ENCODE measurements around the gene EXT2. TPM values are rescaled to one million over a fixed set of nuclear protein-coding genes. Genes with fewer than 3 reads are reported as not detected.

EXT2 gene
- total RNA-seq, 2 donors from 2014 or later, result 16.9 to 28.9 TPM

DNA sequence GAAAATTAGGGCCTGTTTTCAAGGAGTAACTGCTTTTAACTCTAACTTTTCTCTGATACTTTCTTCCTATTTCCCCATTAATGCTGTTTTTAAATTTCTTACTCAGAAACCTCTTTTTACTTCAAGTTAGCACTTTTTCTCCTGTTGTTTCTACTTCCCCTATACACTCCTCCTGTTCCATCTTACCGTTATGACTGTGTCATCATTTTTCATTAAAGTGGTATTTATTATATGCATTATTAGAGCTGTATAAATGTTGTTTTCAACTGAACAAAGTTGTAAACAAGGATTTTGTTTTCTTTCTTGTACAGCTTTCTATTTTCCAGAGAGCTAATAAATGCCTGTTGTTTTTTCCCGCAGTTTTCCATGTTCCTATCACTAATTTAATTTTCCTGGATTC lies 84.6 kb downstream of the EXT2 start:
- H3K9me3 Mint-ChIP-seq, result no peaks in the 10 kb centered on the region
- H3K4me3 Mint-ChIP-seq, result no peak overlapping the region
- H3K27me3 Mint-ChIP-seq, result no peaks in the 10 kb centered on the region
- H3K4me1 Mint-ChIP-seq, result no peaks in the 10 kb centered on the region
- no peak for ATAC-seq (replicated peaks)
- peaks cover 22% of the 10 kb centered on the region for H3K36me3 Mint-ChIP-seq (ENCODE audit: low read depth)
- H3K27ac Mint-ChIP-seq, result no peak overlapping the region

DNA sequence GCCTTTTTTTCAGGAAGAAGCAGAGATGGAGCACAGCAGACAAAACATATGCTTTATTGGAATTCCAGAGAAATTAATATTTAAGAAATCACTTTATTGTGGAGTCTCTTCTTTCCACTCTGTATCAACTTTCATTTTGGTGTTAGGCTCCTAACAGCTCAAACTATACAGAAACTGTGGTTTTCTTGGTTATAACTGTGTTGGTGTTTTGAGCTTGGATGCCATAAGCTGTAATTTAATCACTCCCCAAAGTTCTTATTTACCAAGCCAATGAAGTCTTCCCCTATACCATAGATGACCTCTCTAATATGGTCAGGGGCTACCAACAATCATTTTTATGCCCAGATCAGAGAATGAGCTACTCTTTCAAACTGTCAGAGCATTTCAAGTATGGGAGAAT lies 90.0 kb downstream of the EXT2 start:
- H3K4me1 Mint-ChIP-seq, result peaks cover 8% of the 10 kb centered on the region

DNA sequence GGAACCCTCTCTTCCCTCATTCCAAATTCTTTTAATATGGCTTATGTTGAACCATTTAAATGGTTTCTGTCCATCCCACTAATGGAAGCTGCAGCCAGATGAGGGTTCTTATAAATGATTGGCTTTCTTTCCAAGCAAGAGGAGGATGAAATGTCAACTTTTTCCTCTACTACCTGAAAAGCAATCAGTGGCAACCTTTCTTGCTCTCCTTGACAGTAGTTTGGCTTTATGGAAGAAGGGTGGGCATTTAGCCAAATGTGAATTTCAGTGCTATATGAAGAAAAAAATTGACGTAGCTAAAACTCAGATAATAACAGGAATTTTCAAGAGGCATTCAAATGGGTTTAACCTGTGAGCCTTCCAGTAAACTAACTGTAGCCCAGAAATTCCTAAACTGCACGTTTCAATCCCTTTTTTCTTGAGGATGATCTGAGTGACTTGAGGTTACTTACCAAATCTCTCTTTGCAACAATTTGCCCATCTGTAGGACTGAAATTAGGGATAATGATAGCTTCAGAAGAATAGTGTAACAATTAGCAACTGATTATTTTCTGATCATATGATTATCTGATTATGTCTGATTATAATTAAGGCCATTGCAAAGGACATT lies 90.9 kb downstream of the EXT2 start:
- Mint-ChIP-seq H3K9me3 (peaks cover 9% of the 10 kb centered on the region), H3K27ac (no peak overlapping the region), H3K4me1 (peaks cover 8% of the 10 kb centered on the region), H3K36me3 (ENCODE audit: low read depth) (peaks cover 47% of the 10 kb centered on the region), H3K4me3 (no peak overlapping the region), H3K27me3 (no peaks in the 10 kb centered on the region)
- ATAC-seq (replicated peaks), result no peak

More for the DNA sequence above, 90.0 kb downstream of the EXT2 start:
- peaks cover 54% of the 10 kb centered on the region for H3K36me3 Mint-ChIP-seq (ENCODE audit: low read depth)
- peaks cover 9% of the 10 kb centered on the region for H3K9me3 Mint-ChIP-seq
- H3K27ac Mint-ChIP-seq, result no peak overlapping the region
- H3K4me3 Mint-ChIP-seq, result no peak overlapping the region
- ATAC-seq (replicated peaks), result no peak
- H3K27me3 Mint-ChIP-seq, result no peaks in the 10 kb centered on the region

DNA sequence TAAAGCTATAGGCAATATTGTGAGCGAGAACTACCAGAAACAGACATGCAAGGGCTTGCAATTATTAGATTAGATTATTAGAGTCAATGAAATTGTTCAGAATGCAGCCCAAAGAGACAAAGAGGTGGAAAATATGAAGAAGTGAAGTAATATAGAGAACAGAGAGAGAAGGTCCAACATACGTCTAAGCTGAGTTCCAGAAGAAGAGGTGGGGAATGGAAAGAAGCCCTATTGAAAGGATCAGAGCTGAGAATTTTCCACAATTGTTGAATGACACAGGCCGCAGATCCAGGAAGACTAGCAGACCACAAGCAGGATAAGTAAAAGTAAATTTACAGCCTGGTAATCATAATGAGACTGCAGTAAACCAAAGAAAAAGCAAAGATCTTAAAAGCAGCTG lies 93.2 kb downstream of the EXT2 start:
- peaks cover 21% of the 10 kb centered on the region for H3K4me1 Mint-ChIP-seq
- ATAC-seq (replicated peaks), result no peak
- H3K27ac Mint-ChIP-seq, result no peak overlapping the region
- no peaks in the 10 kb centered on the region for H3K27me3 Mint-ChIP-seq
- no peak overlapping the region for H3K4me3 Mint-ChIP-seq
- peaks cover 49% of the 10 kb centered on the region for H3K36me3 Mint-ChIP-seq (ENCODE audit: low read depth)
- H3K9me3 Mint-ChIP-seq, result peaks cover 9% of the 10 kb centered on the region

DNA sequence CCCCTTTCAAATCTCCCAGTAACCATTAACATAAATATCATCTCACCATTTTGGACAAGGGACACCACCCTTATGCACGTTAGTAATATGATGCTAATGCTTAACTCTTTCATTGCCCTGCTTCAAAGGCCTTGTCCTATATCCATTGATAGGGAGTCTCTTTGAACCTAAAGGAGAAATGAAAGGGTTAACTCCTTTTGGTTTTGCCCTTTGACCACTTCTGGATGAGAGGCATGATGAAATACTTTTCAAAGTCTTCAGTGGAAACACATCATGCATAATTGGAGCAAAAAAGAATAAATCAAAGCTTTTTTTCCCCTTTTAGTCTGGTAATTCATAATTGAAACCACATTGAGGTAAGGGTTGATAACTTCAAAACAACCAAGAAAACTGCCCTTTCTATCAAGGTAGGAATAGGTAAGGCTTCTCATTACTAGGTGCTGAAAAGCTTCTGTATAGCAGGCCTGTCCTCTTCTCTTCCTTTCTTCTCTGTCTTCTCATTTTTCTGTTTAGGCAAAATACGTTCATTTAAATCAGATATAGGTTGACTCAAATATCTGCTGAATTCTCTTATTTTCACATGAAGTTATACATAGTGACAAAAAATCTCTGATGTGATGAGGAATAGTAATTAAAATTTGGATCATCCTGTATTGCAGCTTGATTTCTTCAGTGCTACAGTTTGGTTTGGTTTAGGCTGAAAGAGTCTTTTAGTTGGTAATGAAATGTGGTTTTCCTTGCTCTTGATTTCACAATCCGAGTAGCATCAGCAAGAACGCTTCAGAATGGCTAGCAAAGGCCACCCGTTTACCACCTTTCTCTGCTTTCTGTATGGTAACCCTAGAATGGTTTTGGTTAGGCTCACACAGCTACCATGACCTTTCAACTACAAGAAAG lies 94.8 kb downstream of the EXT2 start:
- Mint-ChIP-seq H3K4me3 (no peak overlapping the region), H3K9me3 (peaks cover 13% of the 10 kb centered on the region), H3K27ac (no peak overlapping the region), H3K36me3 (ENCODE audit: low read depth) (peaks cover 63% of the 10 kb centered on the region), H3K4me1 (peaks cover 21% of the 10 kb centered on the region), H3K27me3 (no peaks in the 10 kb centered on the region)
- no peak for ATAC-seq (replicated peaks)

DNA sequence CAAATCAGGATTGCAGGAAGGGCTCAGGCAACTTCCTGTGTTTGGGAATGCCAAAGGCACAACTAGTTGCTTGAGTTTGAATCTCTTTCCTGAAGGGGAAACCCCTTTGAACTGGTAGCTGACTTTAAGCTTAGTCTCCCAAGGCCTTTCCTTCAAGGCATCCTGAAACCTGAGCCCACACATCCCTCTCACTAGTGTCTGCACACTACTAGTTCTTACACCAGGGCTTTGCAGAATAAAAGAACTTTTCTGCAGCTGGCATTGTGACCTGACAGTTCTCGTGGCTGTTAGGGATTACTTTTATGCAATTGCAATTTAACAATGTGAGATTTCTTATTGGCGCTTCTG lies 95.4 kb downstream of the EXT2 start:
- peaks cover 21% of the 10 kb centered on the region for H3K4me1 Mint-ChIP-seq
- ATAC-seq (replicated peaks), result no peak
- H3K27ac Mint-ChIP-seq, result no peak overlapping the region
- no peak overlapping the region for H3K4me3 Mint-ChIP-seq
- peaks cover 58% of the 10 kb centered on the region for H3K36me3 Mint-ChIP-seq (ENCODE audit: low read depth)
- peaks cover 13% of the 10 kb centered on the region for H3K9me3 Mint-ChIP-seq
- H3K27me3 Mint-ChIP-seq, result no peaks in the 10 kb centered on the region

DNA sequence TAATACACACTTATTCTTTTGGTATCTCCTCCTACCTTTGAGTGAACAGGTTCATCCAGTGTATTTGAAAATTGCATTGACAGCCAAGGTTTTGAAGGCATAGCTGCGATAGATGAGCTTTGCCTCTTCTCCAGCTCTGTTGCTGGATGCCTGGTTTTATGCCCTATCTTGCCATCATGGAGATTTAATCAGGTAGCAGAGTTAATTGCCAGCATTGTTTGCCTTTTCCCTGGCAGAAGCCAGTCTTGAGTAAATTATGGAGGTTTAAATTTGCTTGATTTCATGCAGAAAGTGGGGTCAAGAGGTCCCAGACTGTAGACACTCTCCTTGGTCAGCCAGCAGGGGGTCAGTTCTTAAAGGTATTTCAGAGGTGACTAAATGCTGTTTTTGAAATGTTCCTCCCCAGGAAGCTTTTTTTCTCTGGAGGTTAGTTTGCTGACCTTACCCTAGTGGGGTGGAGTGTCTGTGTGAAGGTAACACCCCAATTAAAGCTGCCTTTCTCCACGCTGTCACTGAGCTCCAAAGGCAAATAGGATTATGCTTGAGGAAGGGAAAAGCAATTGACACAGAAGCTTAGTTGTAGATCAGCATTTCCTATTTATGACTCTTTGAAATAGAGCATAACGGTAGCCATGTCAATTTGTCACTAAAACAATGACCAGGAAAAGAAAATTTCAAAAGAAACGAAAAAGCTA lies 96.0 kb downstream of the EXT2 start:
- Mint-ChIP-seq H3K36me3 (ENCODE audit: low read depth) (peaks cover 62% of the 10 kb centered on the region), H3K27me3 (no peaks in the 10 kb centered on the region), H3K4me3 (no peak overlapping the region), H3K4me1 (peaks cover 22% of the 10 kb centered on the region), H3K9me3 (peaks cover 13% of the 10 kb centered on the region), H3K27ac (peak overlapping the region; percentile 79)
- no peak for ATAC-seq (replicated peaks)

DNA sequence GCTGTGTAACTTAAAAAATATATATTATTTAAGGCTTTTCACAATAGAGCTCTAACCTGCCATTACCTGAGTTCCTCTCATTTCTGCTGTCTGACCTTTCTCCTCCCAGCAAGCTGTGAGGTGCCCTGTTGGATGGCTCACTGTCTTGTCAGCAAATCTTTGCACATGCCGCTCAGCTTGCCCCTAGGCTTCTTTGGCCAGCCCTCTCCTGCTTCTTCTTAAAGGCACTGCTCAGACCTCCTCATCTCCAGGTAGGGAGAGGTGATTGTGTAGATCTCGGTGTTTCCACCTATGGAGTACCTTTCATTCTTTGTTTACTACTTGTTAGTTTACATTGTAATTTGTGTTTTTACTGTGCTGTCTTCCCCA lies 96.5 kb downstream of the EXT2 start:
- Mint-ChIP-seq H3K9me3 (peaks cover 17% of the 10 kb centered on the region), H3K36me3 (ENCODE audit: low read depth) (peaks cover 67% of the 10 kb centered on the region), H3K27me3 (no peaks in the 10 kb centered on the region), H3K4me1 (peaks cover 27% of the 10 kb centered on the region), H3K4me3 (peak overlapping the region; percentile 43), H3K27ac (peak overlapping the region; percentile 79)
- no peak for ATAC-seq (replicated peaks)

DNA sequence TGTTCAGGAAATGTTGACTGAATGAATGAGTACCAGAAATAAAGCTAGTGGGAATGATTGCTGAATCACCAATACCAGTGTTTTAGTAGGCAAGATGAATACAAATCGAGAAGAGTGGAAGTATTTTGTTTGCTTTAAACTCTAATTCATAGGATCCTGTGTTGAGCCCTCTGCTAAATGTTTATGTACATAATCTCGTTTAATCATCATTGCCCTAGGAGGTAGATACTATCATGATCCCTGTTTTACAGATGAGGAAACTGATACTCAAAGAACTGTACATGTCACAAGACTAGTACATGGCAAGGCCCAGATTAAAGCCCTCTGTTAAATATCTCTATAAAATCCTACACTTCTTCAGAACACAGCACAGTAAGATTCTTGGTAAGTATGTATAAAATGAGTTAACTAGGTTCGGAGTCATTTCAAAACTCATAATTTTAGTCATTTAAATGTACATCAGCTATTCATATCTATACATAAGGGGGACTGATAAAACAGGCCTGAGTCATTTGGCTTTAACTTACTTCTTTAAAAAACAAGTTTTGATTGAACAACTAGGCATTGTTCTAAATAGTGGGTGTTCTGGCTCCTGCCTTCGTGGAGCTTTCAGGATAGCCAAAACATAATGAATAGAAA lies 97.1 kb downstream of the EXT2 start:
- Mint-ChIP-seq H3K36me3 (ENCODE audit: low read depth) (peaks cover 67% of the 10 kb centered on the region), H3K4me3 (peak overlapping the region; percentile 43), H3K4me1 (peaks cover 27% of the 10 kb centered on the region), H3K27ac (peak overlapping the region; percentile 79), H3K9me3 (peaks cover 17% of the 10 kb centered on the region), H3K27me3 (no peaks in the 10 kb centered on the region)
- peak; percentile 90 for ATAC-seq (replicated peaks)

DNA sequence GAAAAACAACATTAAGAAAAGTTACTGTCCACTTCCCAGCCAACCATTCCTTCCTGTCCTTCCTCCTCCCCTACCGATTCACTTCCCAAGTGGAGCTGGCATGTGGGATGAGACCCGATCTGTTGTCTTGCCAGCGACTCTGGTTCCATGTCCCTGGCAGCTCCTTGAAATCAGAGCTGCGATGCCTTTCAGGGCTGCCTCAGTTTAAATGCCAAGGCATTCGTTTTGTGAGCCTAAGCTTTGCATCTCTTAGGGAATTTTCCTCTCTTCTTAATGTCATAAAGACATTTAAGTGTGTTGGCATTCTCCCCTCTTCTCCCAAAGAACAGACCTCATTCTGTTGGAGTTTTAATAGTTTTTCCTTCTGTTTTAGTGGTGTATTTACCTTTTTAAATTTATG lies 98.4 kb downstream of the EXT2 start:
- H3K27me3 Mint-ChIP-seq, result no peaks in the 10 kb centered on the region
- H3K27ac Mint-ChIP-seq, result no peak overlapping the region
- peaks cover 27% of the 10 kb centered on the region for H3K4me1 Mint-ChIP-seq
- no peak overlapping the region for H3K4me3 Mint-ChIP-seq
- no peak for ATAC-seq (replicated peaks)
- H3K36me3 Mint-ChIP-seq (ENCODE audit: low read depth), result peaks cover 67% of the 10 kb centered on the region
- H3K9me3 Mint-ChIP-seq, result peaks cover 12% of the 10 kb centered on the region

DNA sequence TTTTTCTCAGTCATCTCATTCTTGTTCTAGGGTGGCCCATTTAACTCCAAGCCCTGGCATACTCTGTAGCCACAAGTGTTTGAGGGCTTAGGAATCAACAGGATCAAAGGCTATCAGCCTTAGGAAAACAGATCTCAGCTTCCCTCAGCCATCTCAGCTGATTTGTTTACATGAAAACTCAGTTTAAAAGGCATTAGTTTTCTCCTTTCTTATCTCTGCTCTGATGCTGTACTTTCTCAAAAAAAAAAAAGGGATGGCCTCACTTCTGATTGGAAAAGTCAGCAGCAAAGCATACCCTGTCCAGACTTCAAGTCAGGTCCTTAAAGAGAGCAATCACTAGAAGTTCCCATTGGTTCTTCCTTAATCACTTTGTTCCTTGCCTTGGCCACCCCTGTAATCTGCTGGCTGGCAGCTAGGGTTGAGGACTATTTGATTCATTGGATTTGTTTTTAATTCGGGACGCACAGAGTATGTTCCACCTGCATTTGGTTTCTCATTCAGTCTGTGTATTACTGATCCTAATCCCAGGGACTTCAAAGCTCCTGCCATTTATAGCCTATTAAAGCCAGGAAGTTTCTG lies 102.8 kb downstream of the EXT2 start:
- ATAC-seq (replicated peaks), result no peak
- Mint-ChIP-seq H3K27ac (no peak overlapping the region), H3K4me1 (peaks cover 6% of the 10 kb centered on the region), H3K27me3 (no peaks in the 10 kb centered on the region), H3K4me3 (no peak overlapping the region), H3K9me3 (peaks cover 8% of the 10 kb centered on the region), H3K36me3 (ENCODE audit: low read depth) (peaks cover 82% of the 10 kb centered on the region)

DNA sequence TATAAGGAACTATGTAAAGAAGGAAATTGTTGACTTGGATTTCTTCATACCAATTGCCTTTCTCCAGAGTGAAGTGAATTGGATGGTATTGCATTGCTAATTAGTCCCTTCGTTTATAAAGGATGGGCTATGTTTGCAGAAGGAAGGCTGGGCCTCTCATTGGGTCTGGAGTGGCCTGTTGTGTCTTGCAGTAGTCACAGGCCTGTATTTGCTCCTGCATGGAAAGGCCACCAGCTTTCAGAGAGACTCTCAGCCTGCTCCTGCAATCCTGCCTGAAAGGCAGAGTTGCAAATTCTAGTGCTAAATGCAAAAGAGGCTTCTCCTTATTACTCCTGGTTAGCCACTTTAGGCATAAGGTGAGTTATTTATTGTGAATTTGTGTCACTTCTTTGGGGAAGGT lies 103.8 kb downstream of the EXT2 start:
- H3K4me3 Mint-ChIP-seq, result no peak overlapping the region
- H3K9me3 Mint-ChIP-seq, result peaks cover 4% of the 10 kb centered on the region
- H3K4me1 Mint-ChIP-seq, result peaks cover 6% of the 10 kb centered on the region
- no peak for ATAC-seq (replicated peaks)
- H3K36me3 Mint-ChIP-seq (ENCODE audit: low read depth), result peaks cover 74% of the 10 kb centered on the region
- H3K27ac Mint-ChIP-seq, result peak overlapping the region; percentile 65
- H3K27me3 Mint-ChIP-seq, result no peaks in the 10 kb centered on the region

DNA sequence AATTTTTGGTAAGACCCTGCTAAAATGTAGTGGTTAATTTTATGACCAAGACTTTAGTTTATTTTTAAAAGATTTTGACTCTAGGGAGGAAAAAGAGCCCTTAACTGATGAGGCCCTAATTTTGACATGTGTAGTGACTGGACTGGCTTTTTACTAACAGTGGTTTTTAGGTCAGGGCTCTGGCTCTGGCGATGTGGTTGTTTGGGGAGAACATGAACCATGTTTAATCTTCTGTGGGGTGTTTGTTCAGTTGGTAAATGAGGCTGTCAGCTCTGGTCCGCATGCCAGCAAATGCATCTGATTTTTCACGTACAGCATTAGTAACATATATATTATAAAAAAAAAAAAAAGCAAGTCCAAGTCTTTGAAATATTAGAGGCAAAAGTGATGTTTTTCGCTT lies 104.3 kb downstream of the EXT2 start:
- H3K27ac Mint-ChIP-seq, result no peak overlapping the region
- H3K36me3 Mint-ChIP-seq (ENCODE audit: low read depth), result peaks cover 70% of the 10 kb centered on the region
- peaks cover 4% of the 10 kb centered on the region for H3K9me3 Mint-ChIP-seq
- H3K4me1 Mint-ChIP-seq, result peaks cover 6% of the 10 kb centered on the region
- H3K27me3 Mint-ChIP-seq, result no peaks in the 10 kb centered on the region
- no peak for ATAC-seq (replicated peaks)
- no peak overlapping the region for H3K4me3 Mint-ChIP-seq

Measured in activated T-helper 17 cell treated with anti-CD3 and anti-CD28 coated beads, Interleukin-2, amount 50 U/mL, for 72 hours (primary cell).